ENCODE data around the gene SUPT3H. TPM values are rescaled to one million over a fixed set of nuclear protein-coding genes. Genes with fewer than 3 reads are reported as not detected.

SUPT3H gene
- total and polyA plus RNA-seq, 4 donors: 0.85 to 4.8 (median 2.4) TPM

- Histone ChIP-seq H3K9me3 (ENCODE audit: control insufficient read depth in 4 of 4, low read length in 3 of 4) (no peaks in the 10 kb centered on the region), H3K9ac (ENCODE audit: low read depth in 1 of 2, low read length in 2 of 2) (no peak overlapping the region), H3K27ac (ENCODE audit: low read depth in 1 of 2, low read length in 2 of 2) (no peak overlapping the region), H3K4me3 (ENCODE audit: low read depth in 1 of 3, low read length in 3 of 3) (no peak overlapping the region), H3K27me3 (ENCODE audit: control insufficient read depth in 4 of 4, insufficient read depth in 4 of 4, low read length in 3 of 4) (no peaks in the 10 kb centered on the region), H3K4me1 (ENCODE audit: control insufficient read depth in 4 of 4, insufficient read depth in 4 of 4, low read length in 3 of 4) (no peaks in the 10 kb centered on the region), H3K36me3 (ENCODE audit: control insufficient read depth in 4 of 4, insufficient read depth in 3 of 4, low read depth in 1 of 4, low read length in 3 of 4) (no peaks in the 10 kb centered on the region)
- TF ChIP-seq HNF4G (IDR thresholded peaks at IDR 0.05) (no peak), JUND (IDR thresholded peaks at IDR 0.05) (peak; percentile 22 to 80)
- no peak for DNase-seq (ENCODE audit: low spot score)
- WGBS: 78% methylated on average over 2 of the region's 2 CpGs
Observed at GRCh38 chr6:45192556-45192955, 185.2 kb downstream of the SUPT3H start.

DNA sequence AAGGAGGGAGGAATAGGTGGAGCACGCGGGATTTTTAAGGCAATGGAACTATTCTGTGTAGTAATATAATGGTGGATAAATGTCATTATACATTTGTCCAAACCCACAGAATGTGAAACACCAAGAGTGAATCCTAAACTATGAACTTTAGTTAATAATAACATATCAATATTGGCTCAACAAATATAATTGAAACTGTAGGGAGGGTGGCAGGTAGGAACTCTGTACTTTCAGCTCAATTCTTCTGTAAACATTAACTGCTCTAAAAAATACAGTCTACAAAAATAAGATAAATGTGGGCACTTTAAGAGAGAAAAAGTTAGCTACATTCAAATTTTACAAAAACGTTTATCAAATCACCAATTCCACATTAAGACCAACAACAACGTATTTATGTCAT is 186.3 kb downstream of the SUPT3H start:
- no peak for TF ChIP-seq TAF1 (conservative IDR thresholded peaks at IDR 0.05)
- TF ChIP-seq HNF4A (conservative IDR thresholded peaks at IDR 0.05): peak in 1 of 2 donors; percentile 21
- TF ChIP-seq JUND (IDR thresholded peaks at IDR 0.05): no peak
- TF ChIP-seq FOXA2 (IDR thresholded peaks at IDR 0.05): no peak
- TF ChIP-seq GABPA (IDR thresholded peaks at IDR 0.05 in 1 of 2, conservative IDR thresholded peaks at IDR 0.05 in 1 of 2): no peak
- TF ChIP-seq CTCF (IDR thresholded peaks at IDR 0.05; ENCODE audit: low read depth, low read length, missing input control): no peak
- peak; percentile 21 for TF ChIP-seq SP1 (IDR thresholded peaks at IDR 0.05)
- 55% methylated on average over 4 of the region's 4 CpGs for WGBS
- DNase-seq (ENCODE audit: low spot score): no peak

DNA sequence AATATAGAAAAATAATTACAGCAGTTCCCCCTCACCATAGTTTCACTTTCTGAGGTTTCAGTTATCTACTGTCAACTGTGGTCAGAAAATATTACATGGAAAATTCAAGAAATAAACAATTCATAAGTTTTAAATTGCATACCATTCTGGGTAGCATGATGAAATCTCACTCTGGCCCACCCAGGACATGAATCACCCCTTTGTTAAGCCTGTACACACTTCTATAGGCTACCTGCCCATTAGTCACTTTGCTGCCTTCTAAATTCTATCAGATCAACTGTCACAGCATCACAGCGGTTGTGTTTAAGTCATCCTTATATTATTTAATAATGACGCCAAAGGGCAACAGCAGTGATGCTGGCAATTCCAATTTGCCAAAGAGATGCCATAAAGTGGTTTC is 189.9 kb downstream of the SUPT3H start:
- 95% methylated on average over 2 of the region's 2 CpGs for WGBS
- Histone ChIP-seq H3K36me3 (ENCODE audit: control insufficient read depth in 4 of 4, insufficient read depth in 3 of 4, low read depth in 1 of 4, low read length in 3 of 4) (no peaks in the 10 kb centered on the region), H3K9me3 (ENCODE audit: control insufficient read depth in 4 of 4, low read length in 3 of 4) (no peaks in the 10 kb centered on the region), H3K27me3 (ENCODE audit: control insufficient read depth in 4 of 4, insufficient read depth in 4 of 4, low read length in 3 of 4) (no peaks in the 10 kb centered on the region), H3K27ac (ENCODE audit: low read depth in 1 of 2, low read length in 2 of 2) (no peak overlapping the region), H3K4me1 (ENCODE audit: control insufficient read depth in 4 of 4, insufficient read depth in 4 of 4, low read length in 3 of 4) (no peaks in the 10 kb centered on the region), H3K9ac (ENCODE audit: low read depth in 1 of 2, low read length in 2 of 2) (no peak overlapping the region), H3K4me3 (ENCODE audit: low read depth in 1 of 3, low read length in 3 of 3) (no peak overlapping the region)
- no peak for TF ChIP-seq FOXA1 (IDR thresholded peaks at IDR 0.05)
- TF ChIP-seq ZBTB33 (IDR thresholded peaks at IDR 0.05): no peak
- TF ChIP-seq HNF4G (IDR thresholded peaks at IDR 0.05): no peak
- no peak for TF ChIP-seq RXRA (IDR thresholded peaks at IDR 0.05)
- TF ChIP-seq JUND (IDR thresholded peaks at IDR 0.05): no peak
- no peak for TF ChIP-seq TAF1 (conservative IDR thresholded peaks at IDR 0.05)
- no peak for TF ChIP-seq SP1 (IDR thresholded peaks at IDR 0.05)
- TF ChIP-seq ATF3 (IDR thresholded peaks at IDR 0.05): no peak
- no peak for TF ChIP-seq CTCF (IDR thresholded peaks at IDR 0.05; ENCODE audit: low read depth, low read length, missing input control)
- no peak for TF ChIP-seq RAD21 (IDR thresholded peaks at IDR 0.05)
- no peak for TF ChIP-seq FOXA2 (IDR thresholded peaks at IDR 0.05)
- TF ChIP-seq HNF4A (conservative IDR thresholded peaks at IDR 0.05): no peak
- no peak for DNase-seq (ENCODE audit: low spot score)

More for the DNA sequence above, 186.3 kb downstream of the SUPT3H start:
- Histone ChIP-seq H3K9ac (ENCODE audit: low read depth in 1 of 2, low read length in 2 of 2) (no peak overlapping the region), H3K4me3 (ENCODE audit: low read depth in 1 of 3, low read length in 3 of 3) (no peak overlapping the region), H3K9me3 (ENCODE audit: control insufficient read depth in 4 of 4, low read length in 3 of 4) (no peaks in the 10 kb centered on the region), H3K27ac (ENCODE audit: low read depth in 1 of 2, low read length in 2 of 2) (no peak overlapping the region), H3K36me3 (ENCODE audit: control insufficient read depth in 4 of 4, insufficient read depth in 3 of 4, low read depth in 1 of 4, low read length in 3 of 4) (no peaks in the 10 kb centered on the region), H3K27me3 (ENCODE audit: control insufficient read depth in 4 of 4, insufficient read depth in 4 of 4, low read length in 3 of 4) (no peaks in the 10 kb centered on the region), H3K4me1 (ENCODE audit: control insufficient read depth in 4 of 4, insufficient read depth in 4 of 4, low read length in 3 of 4) (no peaks in the 10 kb centered on the region)
